ENCODE data around the gene DGKG.

DGKG gene

DNA sequence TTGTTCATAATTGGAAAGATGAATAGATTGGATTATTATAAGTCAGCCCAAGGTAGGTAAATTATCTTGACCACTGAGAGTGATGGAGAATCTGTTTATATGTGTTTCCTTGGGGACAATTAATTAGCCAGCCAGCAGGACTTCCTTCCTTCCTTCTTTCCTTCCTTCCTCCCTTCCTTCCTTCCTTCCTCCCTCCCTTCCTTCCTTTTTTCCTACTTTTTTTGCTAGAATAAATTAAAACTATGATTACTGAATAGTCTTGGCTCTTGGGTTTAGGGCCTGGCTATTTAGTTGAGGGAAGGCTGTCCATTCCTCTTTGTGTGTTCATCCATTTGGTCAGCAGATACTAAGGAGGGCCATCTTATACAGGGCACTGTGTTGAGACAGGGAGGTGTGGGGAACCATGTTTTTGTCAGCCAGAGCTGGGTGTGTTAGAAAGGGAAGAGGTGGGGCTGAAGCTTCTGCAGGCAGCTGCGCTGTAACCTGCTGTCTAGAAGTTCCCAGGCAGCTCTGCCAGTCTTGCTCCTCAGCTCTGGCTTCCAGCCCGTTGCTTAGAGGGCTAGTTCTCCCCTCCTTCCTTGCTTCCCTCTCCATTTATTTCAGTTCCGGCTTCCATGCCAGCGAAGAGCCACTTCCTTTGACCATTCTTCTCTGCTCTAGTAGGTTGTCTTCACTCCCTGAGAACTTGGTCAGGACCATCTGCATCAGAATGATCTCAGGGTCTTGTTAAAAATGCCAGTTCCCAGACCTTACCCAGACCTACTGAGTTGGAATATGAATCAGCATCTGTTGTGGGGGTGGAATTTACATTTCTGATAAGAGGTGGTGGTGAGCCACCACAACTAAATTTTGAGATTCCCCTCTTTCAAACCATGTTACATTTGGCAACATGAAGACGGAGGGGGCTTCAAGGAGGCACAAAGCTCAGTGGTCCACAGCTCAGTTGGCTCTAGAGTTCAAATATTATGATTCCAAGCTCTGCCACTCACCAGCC, 113.9 kb downstream of the DGKG start:
- no peak for DNase-seq (ENCODE audit: extremely low read depth in 1 of 2, low read depth in 1 of 2)

DNA sequence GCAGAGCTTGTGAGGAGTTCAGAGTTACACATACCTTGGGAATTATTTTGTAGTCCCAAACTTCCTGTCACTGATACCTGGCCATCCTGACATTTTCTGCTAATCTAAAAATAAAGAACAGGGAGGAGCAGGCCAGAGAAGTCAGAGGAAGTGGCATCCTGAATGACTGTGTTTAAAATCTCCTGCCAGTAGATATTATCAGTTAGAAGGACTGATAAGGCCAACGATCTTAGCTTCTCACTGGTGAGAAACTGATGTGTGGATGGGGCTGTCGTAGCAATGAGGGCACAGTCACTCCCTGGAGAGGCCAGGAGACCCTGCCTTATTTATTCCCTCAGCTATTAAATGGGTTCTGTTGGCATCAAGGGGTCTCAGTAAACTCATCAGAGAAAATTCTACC, 115.1 kb downstream of the DGKG start:
- no peak for DNase-seq (ENCODE audit: extremely low read depth in 1 of 2, low read depth in 1 of 2)

DNA sequence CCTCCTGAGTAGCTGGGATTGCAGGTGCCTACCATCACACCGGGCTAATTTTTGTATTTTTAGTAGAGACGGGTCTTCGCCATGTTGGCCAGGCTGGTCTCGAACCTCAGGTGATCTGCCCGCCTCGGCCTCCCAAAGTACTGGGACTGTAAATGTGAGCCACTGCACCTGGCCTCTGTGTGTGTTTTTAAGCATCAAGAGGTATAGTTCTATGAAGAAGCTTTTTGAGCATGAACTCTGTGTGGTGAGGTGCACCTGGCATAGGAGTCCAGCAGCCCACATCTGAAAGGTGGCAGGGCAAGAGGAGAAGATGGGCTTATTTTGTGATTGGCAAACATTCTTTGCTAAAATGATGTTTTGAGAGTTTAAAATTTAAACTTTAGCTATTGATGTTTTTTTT, 118.0 kb downstream of the DGKG start:
- DNase-seq (ENCODE audit: extremely low read depth in 1 of 2, low read depth in 1 of 2) = no peak

DNA sequence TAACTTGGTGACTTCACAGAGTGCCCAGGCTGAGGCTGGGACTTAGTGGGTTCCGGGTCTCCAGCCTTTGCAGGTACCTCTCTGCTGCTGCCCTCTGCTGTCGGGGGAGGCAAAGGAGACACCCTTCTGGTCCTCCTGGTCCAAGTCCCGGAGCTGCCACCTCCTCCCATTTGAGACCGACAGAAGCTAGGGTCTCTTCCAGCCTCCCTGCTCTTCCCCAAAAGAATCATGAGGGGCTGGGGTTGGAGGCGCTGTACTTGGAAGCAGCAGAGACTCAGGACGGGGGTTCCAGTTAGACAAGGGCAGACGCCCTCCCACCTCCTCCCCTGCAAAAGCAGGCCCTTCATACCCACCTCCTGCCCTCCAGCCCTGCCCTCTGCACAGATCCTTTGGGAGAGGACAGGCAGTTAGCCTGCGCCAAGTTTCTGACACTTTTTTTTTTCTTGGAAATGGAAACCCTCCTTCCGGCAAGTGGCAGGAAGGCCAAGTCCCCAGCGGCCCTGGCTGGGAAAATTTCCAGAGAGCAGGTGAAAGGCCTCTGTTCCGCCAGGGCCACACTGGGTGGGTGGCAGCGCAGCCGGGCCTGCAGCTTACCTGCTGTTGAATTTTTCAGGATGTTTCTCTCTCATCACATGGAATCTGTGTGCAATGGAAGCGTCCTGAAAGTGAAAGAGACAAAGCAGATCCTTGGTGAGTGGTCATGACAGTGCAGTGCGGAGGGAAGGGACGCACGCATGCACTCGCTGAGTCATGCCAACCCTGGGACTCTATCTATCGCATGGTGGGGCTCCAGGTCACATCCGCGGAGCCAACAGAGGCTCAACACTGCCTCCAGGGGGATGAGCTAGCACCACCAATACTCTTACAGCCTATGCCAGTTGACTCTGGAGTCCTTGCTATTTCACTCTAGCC, 119.9 kb downstream of the DGKG start:
- DNase-seq (ENCODE audit: extremely low read depth in 1 of 2, low read depth in 1 of 2) = no peak

DNA sequence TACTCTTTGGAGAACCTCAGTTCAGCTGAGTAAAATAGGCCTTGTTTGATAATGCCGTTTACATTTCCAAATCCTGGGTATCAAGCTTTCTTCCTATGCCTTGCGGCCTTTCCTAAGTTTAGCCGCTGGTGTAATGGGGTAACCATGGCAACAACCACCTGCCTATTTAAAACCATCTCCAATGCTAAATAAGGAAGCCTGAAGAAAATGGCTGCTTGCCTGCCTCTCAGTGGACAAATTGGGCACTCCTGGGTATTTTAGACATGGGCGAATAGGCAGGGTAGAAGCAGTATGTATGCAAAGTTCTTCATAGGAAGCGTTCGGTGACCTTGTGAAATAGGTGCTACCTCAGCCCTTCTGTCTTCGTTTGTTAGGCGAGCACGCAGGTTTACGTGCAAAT, 122.7 kb downstream of the DGKG start:
- DNase-seq (ENCODE audit: extremely low read depth in 1 of 2, low read depth in 1 of 2) = no peak

DNA sequence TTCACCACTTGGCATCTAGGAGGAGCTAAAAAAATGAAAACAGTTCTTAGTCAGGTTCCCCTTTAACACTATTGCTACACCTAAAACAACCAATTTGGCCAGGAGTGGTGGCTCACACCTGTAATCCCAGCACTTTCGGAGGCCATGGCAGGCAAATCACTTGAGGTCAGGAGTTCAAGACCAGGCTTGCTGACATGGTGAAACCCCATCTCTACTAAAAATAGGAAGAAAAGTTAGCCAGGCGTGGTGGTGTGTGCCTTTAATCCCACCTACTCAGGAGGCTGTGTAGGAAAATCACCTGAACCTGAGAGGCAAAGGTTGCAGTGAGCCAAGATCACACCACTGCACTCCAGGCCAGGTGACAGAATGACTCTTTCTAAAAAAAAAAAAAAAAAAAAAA, 124.1 kb downstream of the DGKG start:
- no peak for DNase-seq (ENCODE audit: extremely low read depth in 1 of 2, low read depth in 1 of 2)

- DNase-seq (ENCODE audit: extremely low read depth in 1 of 2, low read depth in 1 of 2) = no peak
These were observed 125.5 kb downstream of the DGKG start for GRCh38 chr3:186236357-186237020.

- no peak for DNase-seq (ENCODE audit: extremely low read depth in 1 of 2, low read depth in 1 of 2)
These were observed 126.5 kb downstream of the DGKG start for GRCh38 chr3:186235554-186235953.

- DNase-seq (ENCODE audit: extremely low read depth in 1 of 2, low read depth in 1 of 2) = no peak
These were observed 127.9 kb downstream of the DGKG start for GRCh38 chr3:186234152-186234551.

GRCh38 chr3:186226482-186226881, 135.6 kb downstream of the DGKG start:
- DNase-seq (ENCODE audit: extremely low read depth in 1 of 2, low read depth in 1 of 2) = no peak

GRCh38 chr3:186225603-186226002, 136.4 kb downstream of the DGKG start:
- DNase-seq (ENCODE audit: extremely low read depth in 1 of 2, low read depth in 1 of 2) = no peak

GRCh38 chr3:186224041-186224610, 137.9 kb downstream of the DGKG start:
- no peak for DNase-seq (ENCODE audit: extremely low read depth in 1 of 2, low read depth in 1 of 2)

DNA sequence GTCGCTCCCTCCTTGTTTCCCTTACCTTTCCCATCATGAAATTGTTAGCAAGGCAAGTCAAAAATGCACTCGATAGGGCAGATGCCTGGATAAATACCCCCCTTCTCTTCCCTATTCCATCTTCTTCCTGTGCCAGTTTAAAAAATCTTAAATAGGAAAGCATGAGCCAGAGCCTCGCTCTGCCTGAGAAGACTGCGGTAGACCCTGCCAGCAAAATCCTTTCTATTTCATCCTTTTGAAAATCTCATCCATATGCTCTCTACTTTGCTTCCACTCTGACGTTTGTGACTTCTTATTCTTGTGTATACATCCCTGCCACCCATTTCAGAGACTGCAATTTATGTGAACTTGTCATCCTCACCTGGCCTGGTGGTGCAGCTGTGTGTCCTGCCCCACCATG, 138.6 kb downstream of the DGKG start:
- DNase-seq (ENCODE audit: extremely low read depth in 1 of 2, low read depth in 1 of 2) = no peak

GRCh38 chr3:186221760-186222378, 140.2 kb downstream of the DGKG start:
- DNase-seq (ENCODE audit: extremely low read depth in 1 of 2, low read depth in 1 of 2) = no peak

- DNase-seq (ENCODE audit: extremely low read depth in 1 of 2, low read depth in 1 of 2) = no peak
These were observed 141.0 kb downstream of the DGKG start for GRCh38 chr3:186220911-186221645.

GRCh38 chr3:186220365-186220764, 141.7 kb downstream of the DGKG start:
- no peak for DNase-seq (ENCODE audit: extremely low read depth in 1 of 2, low read depth in 1 of 2)

GRCh38 chr3:186219211-186219638, 142.8 kb downstream of the DGKG start:
- no peak for DNase-seq (ENCODE audit: extremely low read depth in 1 of 2, low read depth in 1 of 2)

DNA sequence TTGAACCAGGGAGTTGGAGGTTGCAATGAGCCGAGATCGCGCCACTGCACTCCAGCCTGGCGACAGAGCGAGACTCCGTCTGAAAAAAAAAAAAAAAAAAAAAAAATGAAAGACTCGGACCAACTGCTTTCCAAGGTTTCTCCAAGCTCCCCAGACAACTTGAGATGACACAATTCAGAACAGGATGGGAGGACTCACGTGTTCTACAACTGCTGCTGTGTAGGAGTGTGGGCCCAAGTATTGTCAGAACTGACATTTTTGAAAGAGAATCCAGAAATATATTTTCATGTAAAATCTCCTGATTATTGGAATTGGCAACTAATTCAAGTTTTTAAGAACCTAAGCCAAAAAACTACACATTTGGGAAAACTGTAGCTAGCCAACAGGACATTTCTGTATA, 143.6 kb downstream of the DGKG start:
- DNase-seq (ENCODE audit: extremely low read depth in 1 of 2, low read depth in 1 of 2) = no peak

DNA sequence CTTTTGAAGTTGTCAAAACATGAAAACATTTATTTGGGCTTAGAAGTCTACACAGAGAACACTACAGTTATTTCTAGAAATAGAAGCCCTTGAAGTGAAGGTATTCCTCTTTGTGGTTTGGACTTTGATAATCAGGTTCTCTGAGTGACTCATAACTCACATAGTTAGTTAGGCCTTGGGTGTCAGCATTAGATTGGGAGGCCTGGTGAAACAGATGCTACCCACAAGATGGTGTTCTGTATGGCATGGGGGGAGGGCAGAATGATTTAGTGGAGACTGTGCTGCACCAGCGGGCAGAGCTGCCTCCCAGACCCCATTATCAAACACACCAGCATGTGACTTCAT, 144.2 kb downstream of the DGKG start:
- no peak for DNase-seq (ENCODE audit: extremely low read depth in 1 of 2, low read depth in 1 of 2)
